Right lung (tissue), 5 donors: ENCODE measurements around the gene VIPR2. TPM values are rescaled to one million over a fixed set of nuclear protein-coding genes. Genes with fewer than 3 reads are reported as not detected.
"Not testable (repeated sequence)": the region's sequence is repeated elsewhere in the genome, so short reads cannot be mapped to it uniquely, and the experiment has no call there.

Source experiments
- DNase-seq, 2 donors: peaks; one replicate each; pipeline ENCODE4 v3.0.0-alpha.2; 2013
- polyA plus RNA-seq, 5 donors: library from polyadenylated mRNA; unstranded; fragments of 120-200 nt; gene quantifications; one replicate each; pipeline versions ENCODE4 v1.2.1 to v1.2.3, GENCODE V29; 2013; ENCODE audit warnings: inconsistent platforms in 1 of 5, low replicate concordance in 1 of 5; ENCODE audit not compliant: insufficient read length in 5 of 5, insufficient read depth in 1 of 5

VIPR2 gene
- polyA plus RNA-seq, 5 donors: 0.18 to 0.63 (median 0.44) TPM

- no peak for DNase-seq
Measured at GRCh38 chr7:159140170-159140910, 4.3 kb downstream of the VIPR2 start.

GRCh38 chr7:159139639-159140038 is 5.0 kb downstream of the VIPR2 start:
- no peak for DNase-seq

- no peak for DNase-seq
Measured at GRCh38 chr7:159139202-159139601, 5.5 kb downstream of the VIPR2 start.

- no peak for DNase-seq
Measured at GRCh38 chr7:159138508-159138907, 6.2 kb downstream of the VIPR2 start.

GRCh38 chr7:159137906-159138305 is 6.8 kb downstream of the VIPR2 start:
- DNase-seq: no peak

- DNase-seq: no peak
Measured at GRCh38 chr7:159136846-159137245, 7.8 kb downstream of the VIPR2 start.

- no peak for DNase-seq
Measured at GRCh38 chr7:159136442-159136841, 8.2 kb downstream of the VIPR2 start.

GRCh38 chr7:159136013-159136412 is 8.7 kb downstream of the VIPR2 start:
- DNase-seq: no peak

- not testable (repeated sequence) for DNase-seq
Measured at GRCh38 chr7:159132670-159133443, 11.8 kb downstream of the VIPR2 start.

GRCh38 chr7:159130820-159131219 is 13.8 kb downstream of the VIPR2 start:
- DNase-seq: no peak

- no peak for DNase-seq
Measured at GRCh38 chr7:159130199-159130775, 14.4 kb downstream of the VIPR2 start.

- no peak for DNase-seq
Measured at GRCh38 chr7:159128767-159129166, 15.9 kb downstream of the VIPR2 start.

GRCh38 chr7:159127691-159128642 is 16.7 kb downstream of the VIPR2 start:
- DNase-seq: no peak

- DNase-seq: no peak
Measured at GRCh38 chr7:159126311-159127260, 18.1 kb downstream of the VIPR2 start.

- no peak for DNase-seq
Measured at GRCh38 chr7:159125955-159126270, 18.8 kb downstream of the VIPR2 start.

GRCh38 chr7:159125104-159125954 is 19.3 kb downstream of the VIPR2 start:
- DNase-seq: no peak

GRCh38 chr7:159123793-159124192 is 20.9 kb downstream of the VIPR2 start:
- not testable (repeated sequence) for DNase-seq

GRCh38 chr7:159123294-159123693 is 21.4 kb downstream of the VIPR2 start:
- not testable (repeated sequence) for DNase-seq

GRCh38 chr7:159122276-159122675 is 22.4 kb downstream of the VIPR2 start:
- DNase-seq: no peak

- DNase-seq: no peak
Measured at GRCh38 chr7:159121476-159121875, 23.2 kb downstream of the VIPR2 start.
